ENCODE measurements around the gene DPEP1. TPM values are rescaled to one million over a fixed set of nuclear protein-coding genes. Genes with fewer than 3 reads are reported as not detected.

The DPEP1 gene
- total and polyA plus RNA-seq, 2 experiments from 2014 or later, result 1.7 to 2.3 TPM

- TF ChIP-seq ETS1 (IDR thresholded peaks at IDR 0.05) (no peak), EZH2phosphoT487 (IDR thresholded peaks at IDR 0.05; ENCODE audit: unreplicated experiment) (no peak), CREB1 (CRISPR knock-in tag; IDR thresholded peaks at IDR 0.05; ENCODE audit: low read depth) (no peak)
Observed at GRCh38 chr16:89638455-89638854, 25.0 kb downstream of the DPEP1 start (continued).

GRCh38 chr16:89639385-89639784, 25.9 kb downstream of the DPEP1 start:
- H3K36me3 Mint-ChIP-seq (ENCODE audit: low read depth), result no peaks in the 10 kb centered on the region
- Histone ChIP-seq H3K36me3 (ENCODE audit: insufficient read depth) (no peaks in the 10 kb centered on the region), H3K4me2 (no peak overlapping the region), H3K9me2 (ENCODE audit: insufficient read depth) (no peaks in the 10 kb centered on the region), H4K20me1 (replicated peaks; ENCODE audit: insufficient read depth) (0 out of 2 replicates have a peak, but pooled peaks cover 3% of the 10 kb centered on the region), H3F3A (replicated peaks; ENCODE audit: low read depth) (peaks cover 4% of the 10 kb centered on the region; the same call in 1 of the 2 replicates), H3K27me3 (ENCODE audit: insufficient read depth) (no peaks in the 10 kb centered on the region), H3K27ac (ENCODE audit: low read depth) (no peak overlapping the region), H3K4me1 (ENCODE audit: insufficient read depth) (no peaks in the 10 kb centered on the region), H2AFZ (no peak overlapping the region), H3K4me3 (no peak overlapping the region), H3K79me2 (replicated peaks; ENCODE audit: insufficient read depth) (no peaks in the 10 kb centered on the region)
- ATAC-seq (no peak), DNase-seq (ENCODE audit: low spot score) (no peak)
- H3K9me3 Mint-ChIP-seq, result no peaks in the 10 kb centered on the region
- H3K4me1 Mint-ChIP-seq, result peaks cover 6% of the 10 kb centered on the region; the same call in 2 of the 3 replicates
- no peak overlapping the region for H3K4me3 Mint-ChIP-seq
- no peak overlapping the region for H3K27ac Mint-ChIP-seq
- peaks cover 15% of the 10 kb centered on the region for H3K27me3 Mint-ChIP-seq (ENCODE audit: insufficient read depth, low read depth, poor library complexity)
- TF ChIP-seq CTCF (conservative IDR thresholded peaks at IDR 0.05; ENCODE audit: low read depth in 2 of 2), result no peak
- TF ChIP-seq EZH2phosphoT487 (IDR thresholded peaks at IDR 0.05; ENCODE audit: unreplicated experiment), result no peak
- TF ChIP-seq STAT1 (IDR thresholded peaks at IDR 0.05; ENCODE audit: unreplicated experiment), result no peak
- no peak for TF ChIP-seq ZNF331 (CRISPR knock-in tag; IDR thresholded peaks at IDR 0.05; ENCODE audit: low read depth)
- TF ChIP-seq ETS1 (IDR thresholded peaks at IDR 0.05), result no peak
- TF ChIP-seq POLR2AphosphoS5 (IDR thresholded peaks at IDR 0.05; ENCODE audit: low read depth), result no peak
- no peak for TF ChIP-seq CREB1 (CRISPR knock-in tag; IDR thresholded peaks at IDR 0.05; ENCODE audit: low read depth)
- no peak for TF ChIP-seq NANOG (IDR thresholded peaks at IDR 0.05; ENCODE audit: borderline replicate concordance)
- no peak for TF ChIP-seq ZNF114 (CRISPR knock-in tag; IDR thresholded peaks at IDR 0.05)
- no peak for TF ChIP-seq REST (IDR thresholded peaks at IDR 0.05; ENCODE audit: unreplicated experiment)
- TF ChIP-seq ZNF462 (CRISPR knock-in tag; IDR thresholded peaks at IDR 0.05), result no peak

Measured in GM23338 (cell line).